ENCODE data around the gene ZNF605. TPM values are rescaled to one million over a fixed set of nuclear protein-coding genes. Genes with fewer than 3 reads are reported as not detected.

Gene ZNF605
- total and polyA plus RNA-seq, 10 of the 15 experiments (the other 5 are each of a cell fraction or from before 2014, with no cell fraction given): 0.95 to 4.8 (median 2.5) TPM

GRCh38 chr12:132908145-132909029 is 47.7 kb downstream of the ZNF605 start (continued):
- no peak for TF ChIP-seq RAD21 (IDR thresholded peaks at IDR 0.05; ENCODE audit: insufficient read depth, low read depth, low read length)
- no peak for TF ChIP-seq YBX1 (IDR thresholded peaks at IDR 0.05)
- no peak for TF ChIP-seq MYC (IDR thresholded peaks at IDR 0.05; ENCODE audit: insufficient read depth, insufficient read length, insufficient replicate concordance, low read length, severe bottlenecking)
- TF ChIP-seq, protein P1, sequence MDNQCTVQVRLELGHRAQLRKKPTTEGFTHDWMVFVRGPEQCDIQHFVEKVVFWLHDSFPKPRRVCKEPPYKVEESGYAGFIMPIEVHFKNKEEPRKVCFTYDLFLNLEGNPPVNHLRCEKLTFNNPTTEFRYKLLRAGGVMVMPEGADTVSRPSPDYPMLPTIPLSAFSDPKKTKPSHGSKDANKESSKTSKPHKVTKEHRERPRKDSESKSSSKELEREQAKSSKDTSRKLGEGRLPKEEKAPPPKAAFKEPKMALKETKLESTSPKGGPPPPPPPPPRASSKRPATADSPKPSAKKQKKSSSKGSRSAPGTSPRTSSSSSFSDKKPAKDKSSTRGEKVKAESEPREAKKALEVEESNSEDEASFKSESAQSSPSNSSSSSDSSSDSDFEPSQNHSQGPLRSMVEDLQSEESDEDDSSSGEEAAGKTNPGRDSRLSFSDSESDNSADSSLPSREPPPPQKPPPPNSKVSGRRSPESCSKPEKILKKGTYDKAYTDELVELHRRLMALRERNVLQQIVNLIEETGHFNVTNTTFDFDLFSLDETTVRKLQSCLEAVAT (IDR thresholded peaks at IDR 0.05): no peak
- TF ChIP-seq IRF5 (IDR thresholded peaks at IDR 0.05; ENCODE audit: borderline replicate concordance): no peak
- no peak for TF ChIP-seq GATAD2B (conservative IDR thresholded peaks at IDR 0.05; ENCODE audit: low read depth)
- TF ChIP-seq ZSCAN29 (IDR thresholded peaks at IDR 0.05): no peak
- TF ChIP-seq MEF2B (IDR thresholded peaks at IDR 0.05; ENCODE audit: partially characterized antibody, poor library complexity, severe bottlenecking): peak; percentile 60
- TF ChIP-seq MEF2A (IDR thresholded peaks at IDR 0.05; ENCODE audit: insufficient read depth, low read depth, low read length): no peak
- TF ChIP-seq PBX3 (IDR thresholded peaks at IDR 0.05; ENCODE audit: insufficient replicate concordance, low read depth, low read length): peak; percentile 93
- TF ChIP-seq CBX5 (IDR thresholded peaks at IDR 0.05; ENCODE audit: low read depth): 0 out of 2 replicates have a peak, but pooled peaks have one; percentile 23
- no peak for TF ChIP-seq MTA2 (IDR thresholded peaks at IDR 0.05; ENCODE audit: low read depth)
- 0 out of 2 replicates have a peak, but pooled peaks have one; percentile 20 for TF ChIP-seq BRCA1 (IDR thresholded peaks at IDR 0.05; ENCODE audit: low read depth, low read length)
- no peak for TF ChIP-seq KDM1A (IDR thresholded peaks at IDR 0.05; ENCODE audit: borderline replicate concordance)
- TF ChIP-seq CBFB (IDR thresholded peaks at IDR 0.05; ENCODE audit: low read depth): no peak
- TF ChIP-seq KLF5 (IDR thresholded peaks at IDR 0.05; ENCODE audit: partially characterized antibody): peak; percentile 24
- TF ChIP-seq SPI1 (IDR thresholded peaks at IDR 0.05; ENCODE audit: borderline replicate concordance, insufficient read depth, low read depth, low read length): no peak
- TF ChIP-seq CHD2 (IDR thresholded peaks at IDR 0.05; ENCODE audit: borderline replicate concordance, low read depth, low read length): peak; percentile 70
- TF ChIP-seq JUND (IDR thresholded peaks at IDR 0.05; ENCODE audit: low read depth, low read length): no peak
- TF ChIP-seq NR2F1 (conservative IDR thresholded peaks at IDR 0.05): no peak
- TF ChIP-seq IRF4 (IDR thresholded peaks at IDR 0.05; ENCODE audit: low read depth, low read length): no peak
- TF ChIP-seq, protein P2, sequence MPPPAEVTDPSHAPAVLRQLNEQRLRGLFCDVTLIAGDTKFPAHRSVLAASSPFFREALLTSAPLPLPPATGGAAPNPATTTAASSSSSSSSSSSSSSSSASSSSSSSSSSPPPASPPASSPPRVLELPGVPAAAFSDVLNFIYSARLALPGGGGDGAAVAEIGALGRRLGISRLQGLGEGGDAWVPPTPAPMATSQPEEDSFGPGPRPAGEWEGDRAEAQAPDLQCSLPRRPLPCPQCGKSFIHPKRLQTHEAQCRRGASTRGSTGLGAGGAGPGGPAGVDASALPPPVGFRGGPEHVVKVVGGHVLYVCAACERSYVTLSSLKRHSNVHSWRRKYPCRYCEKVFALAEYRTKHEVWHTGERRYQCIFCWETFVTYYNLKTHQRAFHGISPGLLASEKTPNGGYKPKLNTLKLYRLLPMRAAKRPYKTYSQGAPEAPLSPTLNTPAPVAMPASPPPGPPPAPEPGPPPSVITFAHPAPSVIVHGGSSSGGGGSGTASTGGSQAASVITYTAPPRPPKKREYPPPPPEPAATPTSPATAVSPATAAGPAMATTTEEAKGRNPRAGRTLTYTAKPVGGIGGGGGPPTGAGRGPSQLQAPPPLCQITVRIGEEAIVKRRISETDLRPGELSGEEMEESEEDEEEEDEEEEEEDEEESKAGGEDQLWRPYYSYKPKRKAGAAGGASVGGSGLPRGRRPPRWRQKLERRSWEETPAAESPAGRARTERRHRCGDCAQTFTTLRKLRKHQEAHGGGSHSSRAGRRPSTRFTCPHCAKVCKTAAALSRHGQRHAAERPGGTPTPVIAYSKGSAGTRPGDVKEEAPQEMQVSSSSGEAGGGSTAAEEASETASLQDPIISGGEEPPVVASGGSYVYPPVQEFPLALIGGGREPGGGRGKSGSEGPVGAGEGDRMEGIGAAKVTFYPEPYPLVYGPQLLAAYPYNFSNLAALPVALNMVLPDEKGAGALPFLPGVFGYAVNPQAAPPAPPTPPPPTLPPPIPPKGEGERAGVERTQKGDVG (CRISPR knock-in tag; IDR thresholded peaks at IDR 0.05): no peak
- TF ChIP-seq FOS (IDR thresholded peaks at IDR 0.05; ENCODE audit: borderline replicate concordance, extremely low read depth, insufficient read length): peak; percentile 52

Measured in GM12878 (cell line).